Measurements from ENCODE around the gene NAV3.
A peak's percentile ranks its signal among the peaks of the same experiment; 100 is the strongest.

NAV3 gene

DNA sequence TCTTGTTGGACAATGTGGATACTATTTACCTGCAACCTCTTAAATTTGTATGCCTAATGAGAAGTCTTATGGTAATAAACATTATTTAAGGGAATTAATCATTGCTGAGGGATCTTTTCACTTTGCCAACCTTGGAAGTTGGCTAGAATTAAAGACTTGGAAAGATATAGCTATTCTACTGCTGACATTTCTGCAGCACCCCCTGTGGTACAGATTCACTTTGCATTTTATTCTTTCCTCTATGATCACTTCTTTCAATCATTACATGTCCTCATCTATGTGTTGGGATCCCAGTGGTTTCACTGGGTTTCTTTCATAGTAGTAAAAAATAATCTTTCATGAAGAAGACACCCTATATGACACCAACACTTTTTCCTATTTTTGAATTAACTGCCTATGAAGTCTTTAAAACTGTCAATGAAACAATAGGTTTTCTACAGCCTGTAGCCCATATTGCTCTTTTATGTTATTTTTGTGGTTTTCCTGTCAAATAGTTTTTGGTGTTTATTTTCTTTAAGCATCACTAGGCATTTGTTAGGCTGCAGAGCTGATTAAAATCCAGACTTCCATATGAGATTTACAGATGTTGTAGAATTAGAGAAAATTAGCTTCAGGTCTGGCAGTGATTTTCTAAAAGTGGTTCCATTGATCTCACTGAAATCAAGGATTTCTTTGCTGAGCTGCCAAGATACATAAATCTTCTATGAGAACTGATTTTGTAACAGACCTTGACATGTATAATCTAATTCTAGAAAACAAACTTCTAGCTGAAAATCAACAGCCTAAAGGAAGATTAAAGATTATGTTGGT, 256.1 kb downstream of the NAV3 start:
- no peak for DNase-seq (ENCODE audit: extremely low read depth, low read depth)
- peak; percentile 22 for TF ChIP-seq CTCF (IDR thresholded peaks at IDR 0.05; ENCODE audit: low read depth, low read length)

- no peak for DNase-seq (ENCODE audit: extremely low read depth, low read depth)
- TF ChIP-seq CTCF (IDR thresholded peaks at IDR 0.05; ENCODE audit: low read depth, low read length): no peak
These were observed 256.6 kb downstream of the NAV3 start for GRCh38 chr12:78087363-78087675.

DNA sequence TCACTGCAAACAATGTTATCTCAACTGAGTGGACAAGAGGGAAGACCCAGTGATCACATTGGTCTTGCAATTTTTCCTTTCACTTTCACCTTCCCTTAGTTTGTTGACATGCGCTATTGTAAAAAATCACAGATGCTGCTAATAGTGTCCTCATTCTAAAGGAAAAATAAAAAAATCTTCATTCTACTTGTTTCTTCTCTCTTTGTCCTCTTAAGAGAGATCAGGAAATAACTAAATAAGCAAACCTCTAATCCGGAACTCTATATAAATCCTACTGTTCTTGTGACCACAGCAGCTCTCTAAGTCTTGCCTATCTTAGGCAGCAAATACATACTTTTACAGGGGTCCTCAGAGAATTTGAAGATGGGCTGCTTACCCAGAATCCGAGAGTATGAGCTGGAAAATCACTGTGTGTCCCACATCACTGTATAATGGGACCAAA, 257.7 kb downstream of the NAV3 start:
- no peak for DNase-seq (ENCODE audit: extremely low read depth, low read depth)
- TF ChIP-seq CTCF (IDR thresholded peaks at IDR 0.05; ENCODE audit: low read depth, low read length): no peak

DNA sequence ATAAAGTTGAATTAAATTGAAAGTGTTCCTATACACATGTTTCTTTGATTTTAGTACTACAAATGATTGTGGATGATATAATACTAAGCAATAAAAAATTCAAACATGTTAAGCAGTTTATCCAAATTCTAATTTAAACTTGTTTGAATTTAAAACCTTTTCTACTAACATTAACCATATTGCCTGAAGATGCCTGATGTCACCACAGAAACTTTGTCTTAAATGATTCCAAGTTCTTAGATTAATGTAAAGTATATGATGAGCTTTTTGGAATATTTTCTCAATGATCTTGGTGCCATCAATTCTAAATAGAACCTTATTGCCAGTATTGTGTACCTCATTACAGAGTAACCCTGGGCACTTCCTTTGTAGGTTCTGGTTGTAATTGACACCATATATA, 259.6 kb downstream of the NAV3 start:
- no peak for TF ChIP-seq CTCF (IDR thresholded peaks at IDR 0.05; ENCODE audit: low read depth, low read length)
- DNase-seq (ENCODE audit: extremely low read depth, low read depth): no peak

GRCh38 chr12:78095623-78096022, 264.9 kb downstream of the NAV3 start:
- no peak for DNase-seq (ENCODE audit: extremely low read depth, low read depth)
- no peak for TF ChIP-seq CTCF (IDR thresholded peaks at IDR 0.05; ENCODE audit: low read depth, low read length)

DNA sequence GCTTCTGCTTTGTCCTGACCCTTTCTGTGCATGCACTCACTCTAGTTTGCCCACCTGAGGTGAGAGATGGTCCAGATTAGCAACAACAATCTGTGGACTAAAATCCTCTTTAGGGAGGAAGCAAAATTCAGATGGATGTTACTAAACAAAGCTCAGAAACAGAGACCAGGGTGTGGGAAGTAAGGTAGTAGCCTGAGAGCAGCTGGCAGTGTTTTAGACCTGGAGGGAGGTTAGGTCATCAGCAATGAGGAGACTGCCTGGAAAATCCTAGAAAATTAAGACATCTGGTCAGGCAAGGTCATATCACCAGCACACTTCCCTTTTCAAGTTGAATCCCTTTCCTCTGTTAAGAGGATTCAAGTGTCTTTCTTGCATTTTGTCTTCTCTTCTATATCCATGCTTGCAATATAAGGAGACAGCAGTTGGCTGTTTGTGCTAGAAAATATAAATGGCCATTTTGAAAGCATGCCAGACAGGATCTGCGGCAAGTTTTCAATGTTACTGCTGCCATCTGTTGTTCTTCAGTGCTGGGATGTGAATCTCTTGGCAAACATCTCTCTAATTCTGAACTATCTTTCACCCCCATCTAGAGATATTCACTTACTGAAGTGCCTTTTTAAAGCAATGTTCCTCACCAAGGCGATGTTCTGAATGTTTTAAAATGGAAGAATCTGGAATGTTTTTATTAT, 266.4 kb downstream of the NAV3 start:
- DNase-seq (ENCODE audit: extremely low read depth, low read depth): peak; percentile 34

More for the DNA sequence above, 266.4 kb downstream of the NAV3 start:
- peak; percentile 41 for TF ChIP-seq CTCF (IDR thresholded peaks at IDR 0.05; ENCODE audit: low read depth, low read length)
